RWPE2 (cell line): ENCODE measurements around the gene TTC13.

Experiments
- ATAC-seq: fragments of 200-7000 bp; cut with Tn5 transposase; 3 replicates; pipeline ENCODE4 v1.9.1; 2021; ENCODE audit warnings: low read depth
- DNase-seq: peaks from one replicate; pipeline ENCODE4 v3.0.0-alpha.2; 2020; ENCODE audit warnings: low spot score
- H3K27ac ChIP-seq: fragments of 450-650 bp; 2 replicates; pipeline ENCODE4 v1.5.1; 2017; ENCODE audit warnings: mild to moderate bottlenecking; ENCODE audit not compliant: poor library complexity, severe bottlenecking
- H3K27me3 ChIP-seq: fragments of 250-450 bp; sonication (Bioruptor Pico); 2 replicates; pipeline ENCODE4 v1.5.1; 2021; ENCODE audit warnings: mild to moderate bottlenecking, moderate library complexity; ENCODE audit not compliant: insufficient read depth, poor library complexity, severe bottlenecking
- H3K36me3 ChIP-seq: fragments of 250-450 bp; sonication (Bioruptor Pico); 2 replicates; pipeline ENCODE4 v1.5.1; 2020; ENCODE audit warnings: low read depth, mild to moderate bottlenecking, moderate library complexity
- H3K4me1 ChIP-seq: fragments of 250-450 bp; sonication (Bioruptor Pico); 2 replicates; pipeline ENCODE4 v1.5.1; 2021; ENCODE audit warnings: mild to moderate bottlenecking, moderate library complexity; ENCODE audit not compliant: insufficient read depth, poor library complexity, severe bottlenecking
- H3K4me3 ChIP-seq: fragments of 250-450 bp; sonication (Bioruptor Pico); 2 replicates; pipeline ENCODE4 v1.5.1; 2021; ENCODE audit warnings: mild to moderate bottlenecking, moderate library complexity; ENCODE audit not compliant: severe bottlenecking
- H3K9me3 ChIP-seq: fragments of 250-450 bp; sonication (Bioruptor Pico); 2 replicates; pipeline ENCODE4 v1.5.1; 2021; ENCODE audit warnings: mild to moderate bottlenecking, moderate library complexity; ENCODE audit not compliant: severe bottlenecking
- CTCF ChIP-seq: fragments of 450-650 bp; IDR thresholded peaks from one replicate; pipeline ENCODE4 v1.5.1; 2017; ENCODE audit warnings: mild to moderate bottlenecking, moderate library complexity; ENCODE audit not compliant: poor library complexity, severe bottlenecking

Gene TTC13

DNA sequence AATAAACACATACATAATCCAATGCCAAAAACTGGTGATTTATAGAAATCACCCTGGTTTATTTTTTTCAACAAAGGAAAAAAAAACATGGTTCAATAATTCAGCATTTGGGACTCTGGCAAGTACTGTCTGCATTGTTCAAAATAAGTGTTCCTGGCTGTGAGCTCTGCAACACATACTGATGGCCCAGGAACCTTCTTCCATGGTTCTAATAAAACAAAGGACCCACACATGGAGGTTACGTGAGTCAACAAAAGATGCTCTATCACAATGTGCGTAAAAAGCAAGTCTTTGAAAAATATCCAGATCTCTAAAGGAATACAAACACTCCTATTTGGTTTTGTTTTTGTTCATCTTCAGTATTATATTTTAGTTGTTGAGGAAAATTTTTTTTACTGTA is 72.4 kb downstream of the TTC13 start:
- no peak overlapping the region for H3K4me3 ChIP-seq
- no peaks in the 10 kb centered on the region for H3K9me3 ChIP-seq
- H3K36me3 ChIP-seq = no peaks in the 10 kb centered on the region
- DNase-seq (no peak), ATAC-seq (no peak)
- TF ChIP-seq CTCF = no peak
- H3K4me1 ChIP-seq = no peaks in the 10 kb centered on the region
- no peaks in the 10 kb centered on the region for H3K27me3 ChIP-seq
- H3K27ac ChIP-seq = no peak overlapping the region

- Histone ChIP-seq H3K36me3 (no peaks in the 10 kb centered on the region), H3K4me1 (no peaks in the 10 kb centered on the region), H3K4me3 (no peak overlapping the region), H3K27ac (no peak overlapping the region), H3K27me3 (no peaks in the 10 kb centered on the region), H3K9me3 (no peaks in the 10 kb centered on the region)
- ATAC-seq (no peak), DNase-seq (no peak)
- TF ChIP-seq CTCF = no peak
Observed at GRCh38 chr1:230905733-230906132, 72.9 kb downstream of the TTC13 start.

GRCh38 chr1:230902349-230902923 is 76.2 kb downstream of the TTC13 start:
- Histone ChIP-seq H3K9me3 (no peaks in the 10 kb centered on the region), H3K27me3 (no peaks in the 10 kb centered on the region), H3K4me1 (no peaks in the 10 kb centered on the region), H3K36me3 (no peaks in the 10 kb centered on the region), H3K4me3 (no peak overlapping the region), H3K27ac (no peak overlapping the region)
- TF ChIP-seq CTCF = no peak
- DNase-seq = no peak
- ATAC-seq = no peak

DNA sequence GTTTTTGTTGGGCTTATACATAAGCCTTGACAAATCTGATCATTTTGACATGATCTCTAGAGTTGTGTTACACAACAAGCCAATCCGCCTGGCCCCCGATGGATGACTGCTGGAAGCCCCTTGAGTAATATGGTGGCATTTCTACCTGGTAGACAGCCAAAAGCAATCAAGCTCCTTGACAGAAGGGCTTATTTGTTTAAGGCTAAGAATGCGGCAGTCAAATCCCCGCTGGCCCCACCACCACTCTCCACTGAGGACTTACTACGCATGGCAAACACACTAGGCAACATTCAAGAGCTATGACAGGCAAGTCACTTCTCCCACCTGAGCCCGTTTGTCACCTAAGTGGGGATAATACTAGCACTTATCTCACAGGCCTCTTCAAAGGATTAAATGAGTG is 77.0 kb downstream of the TTC13 start:
- no peaks in the 10 kb centered on the region for H3K36me3 ChIP-seq
- no peaks in the 10 kb centered on the region for H3K4me1 ChIP-seq
- H3K27me3 ChIP-seq = no peaks in the 10 kb centered on the region
- no peak overlapping the region for H3K27ac ChIP-seq
- no peak for TF ChIP-seq CTCF
- DNase-seq = no peak
- no peak overlapping the region for H3K4me3 ChIP-seq
- H3K9me3 ChIP-seq = no peaks in the 10 kb centered on the region
- ATAC-seq = no peak

- H3K36me3 ChIP-seq = no peaks in the 10 kb centered on the region
- H3K27me3 ChIP-seq = no peaks in the 10 kb centered on the region
- no peak overlapping the region for H3K4me3 ChIP-seq
- DNase-seq (no peak), ATAC-seq (no peak)
- H3K9me3 ChIP-seq = no peaks in the 10 kb centered on the region
- no peak overlapping the region for H3K27ac ChIP-seq
- no peaks in the 10 kb centered on the region for H3K4me1 ChIP-seq
- no peak for TF ChIP-seq CTCF
Observed at GRCh38 chr1:230900984-230901383, 77.7 kb downstream of the TTC13 start.
